KMS-11 (cell line): ENCODE results near the gene NDST1.

Experiments
- H2AFZ ChIP-seq: fragments of 200-600 bp; sonication (generic); 2 replicates; pipeline ENCODE4 v1.6.1; 2016; ENCODE audit warnings: antibody characterized with exemption, mixed run types, low read depth
- H3K27ac ChIP-seq: fragments of 200-600 bp; sonication (generic); 2 replicates; pipeline ENCODE4 v1.6.1; 2016; ENCODE audit warnings: mild to moderate bottlenecking, mixed run types
- H3K27me3 ChIP-seq: fragments of 200-600 bp; sonication (generic); 2 replicates; pipeline ENCODE4 v1.6.1; 2017; ENCODE audit warnings: mild to moderate bottlenecking, low read depth, mixed run types, moderate library complexity; ENCODE audit not compliant: insufficient read depth
- H3K36me3 ChIP-seq: fragments of 200-600 bp; sonication (generic); 2 replicates; pipeline ENCODE4 v1.6.1; 2017; ENCODE audit warnings: mild to moderate bottlenecking, mixed run types; ENCODE audit not compliant: insufficient read depth
- H3K4me1 ChIP-seq: fragments of 200-600 bp; sonication (generic); 2 replicates; pipeline ENCODE4 v1.6.1; 2016; ENCODE audit warnings: mild to moderate bottlenecking, low read depth, mixed run types; ENCODE audit not compliant: poor library complexity, severe bottlenecking
- H3K4me2 ChIP-seq: fragments of 200-600 bp; sonication (generic); 2 replicates; pipeline ENCODE4 v1.7.0; 2016; ENCODE audit warnings: mild to moderate bottlenecking, mixed run types
- H3K4me3 ChIP-seq: fragments of 200-600 bp; sonication (generic); IDR thresholded peaks from 2 replicates; pipeline ENCODE4 v1.6.1; 2017; ENCODE audit warnings: low read depth, low read length, mixed read lengths; ENCODE audit not compliant: insufficient read depth
- H3K79me2 ChIP-seq: fragments of 200-600 bp; sonication (generic); 2 replicates; pipeline ENCODE4 v1.6.1; 2016; ENCODE audit warnings: low read depth, mixed run types; ENCODE audit not compliant: insufficient read depth
- H3K9ac ChIP-seq: fragments of 200-600 bp; sonication (generic); 2 replicates; pipeline ENCODE4 v1.6.1; 2016; ENCODE audit warnings: mild to moderate bottlenecking, mixed run types
- H4K20me1 ChIP-seq: fragments of 200-600 bp; sonication (generic); 2 replicates; pipeline ENCODE4 v1.6.1; 2016; ENCODE audit warnings: mild to moderate bottlenecking, mixed run types; ENCODE audit not compliant: insufficient read depth
- TF ChIP-seq, protein P1 (sequence below): fragments of 200-600 bp; sonication (generic); conservative IDR thresholded peaks from 2 replicates; pipeline ENCODE4 v1.6.1; 2017; ENCODE audit warnings: low read depth, mild to moderate bottlenecking, antibody characterized with exemption, low read length, moderate library complexity, mixed read lengths

The NDST1 gene

DNA sequence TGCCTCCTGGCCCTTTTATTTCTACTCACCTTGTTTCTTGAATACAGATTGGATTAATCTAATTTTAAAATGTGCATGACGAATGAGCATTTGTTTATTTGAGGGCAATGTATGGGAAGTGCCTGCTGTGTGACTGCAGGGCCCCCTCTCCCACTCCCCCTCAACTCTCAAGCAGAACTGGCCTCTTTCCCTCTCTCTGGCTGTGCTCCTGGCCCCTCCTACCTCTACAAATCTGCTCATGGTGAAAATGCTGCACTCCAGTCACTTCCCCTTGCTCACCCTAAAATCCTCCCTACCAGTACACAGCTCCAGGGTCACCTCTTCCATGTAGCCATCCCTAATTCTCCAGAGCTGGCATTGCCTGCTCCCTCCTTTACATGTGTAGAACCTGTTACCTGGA is 17.2 kb upstream of the NDST1 start:
- Histone ChIP-seq H3K4me2 (no peak overlapping the region), H3K4me1 (peaks cover 16% of the 10 kb centered on the region), H3K4me3 (no peak overlapping the region), H4K20me1 (no peaks in the 10 kb centered on the region), H3K27me3 (no peaks in the 10 kb centered on the region), H3K79me2 (no peaks in the 10 kb centered on the region), H3K36me3 (no peaks in the 10 kb centered on the region), H3K9ac (no peak overlapping the region), H3K27ac (no peak overlapping the region), H2AFZ (no peak overlapping the region)
- TF ChIP-seq, protein P1, sequence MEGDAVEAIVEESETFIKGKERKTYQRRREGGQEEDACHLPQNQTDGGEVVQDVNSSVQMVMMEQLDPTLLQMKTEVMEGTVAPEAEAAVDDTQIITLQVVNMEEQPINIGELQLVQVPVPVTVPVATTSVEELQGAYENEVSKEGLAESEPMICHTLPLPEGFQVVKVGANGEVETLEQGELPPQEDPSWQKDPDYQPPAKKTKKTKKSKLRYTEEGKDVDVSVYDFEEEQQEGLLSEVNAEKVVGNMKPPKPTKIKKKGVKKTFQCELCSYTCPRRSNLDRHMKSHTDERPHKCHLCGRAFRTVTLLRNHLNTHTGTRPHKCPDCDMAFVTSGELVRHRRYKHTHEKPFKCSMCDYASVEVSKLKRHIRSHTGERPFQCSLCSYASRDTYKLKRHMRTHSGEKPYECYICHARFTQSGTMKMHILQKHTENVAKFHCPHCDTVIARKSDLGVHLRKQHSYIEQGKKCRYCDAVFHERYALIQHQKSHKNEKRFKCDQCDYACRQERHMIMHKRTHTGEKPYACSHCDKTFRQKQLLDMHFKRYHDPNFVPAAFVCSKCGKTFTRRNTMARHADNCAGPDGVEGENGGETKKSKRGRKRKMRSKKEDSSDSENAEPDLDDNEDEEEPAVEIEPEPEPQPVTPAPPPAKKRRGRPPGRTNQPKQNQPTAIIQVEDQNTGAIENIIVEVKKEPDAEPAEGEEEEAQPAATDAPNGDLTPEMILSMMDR = no peak

DNA sequence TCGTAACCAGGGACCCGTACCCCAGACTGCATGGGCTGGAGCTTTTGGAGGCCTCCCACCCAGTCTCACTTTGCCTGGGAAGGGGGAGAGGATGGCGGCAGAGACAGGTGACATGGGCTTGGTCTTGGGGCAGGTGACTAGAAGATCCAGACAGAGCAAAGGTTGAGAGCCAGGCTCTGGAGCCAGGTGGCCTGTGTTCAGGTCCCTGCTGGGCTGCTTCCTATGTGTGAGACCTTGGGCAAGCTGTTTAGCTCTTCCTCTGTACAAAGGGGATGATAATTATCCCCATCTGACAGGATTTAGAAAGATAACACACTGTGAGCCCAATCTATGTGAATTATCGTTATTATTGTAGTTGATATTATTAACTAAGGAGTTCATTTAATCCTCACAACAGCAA is 16.1 kb upstream of the NDST1 start:
- no peaks in the 10 kb centered on the region for H3K27me3 ChIP-seq
- H3K9ac ChIP-seq = no peak overlapping the region
- H4K20me1 ChIP-seq = no peaks in the 10 kb centered on the region
- H3K36me3 ChIP-seq = no peaks in the 10 kb centered on the region
- H3K4me2 ChIP-seq = no peak overlapping the region
- H3K4me1 ChIP-seq = peaks cover 16% of the 10 kb centered on the region
- no peaks in the 10 kb centered on the region for H3K79me2 ChIP-seq
- no peak overlapping the region for H2AFZ ChIP-seq
- TF ChIP-seq, protein P1 = no peak
- no peak overlapping the region for H3K27ac ChIP-seq
- no peak overlapping the region for H3K4me3 ChIP-seq

DNA sequence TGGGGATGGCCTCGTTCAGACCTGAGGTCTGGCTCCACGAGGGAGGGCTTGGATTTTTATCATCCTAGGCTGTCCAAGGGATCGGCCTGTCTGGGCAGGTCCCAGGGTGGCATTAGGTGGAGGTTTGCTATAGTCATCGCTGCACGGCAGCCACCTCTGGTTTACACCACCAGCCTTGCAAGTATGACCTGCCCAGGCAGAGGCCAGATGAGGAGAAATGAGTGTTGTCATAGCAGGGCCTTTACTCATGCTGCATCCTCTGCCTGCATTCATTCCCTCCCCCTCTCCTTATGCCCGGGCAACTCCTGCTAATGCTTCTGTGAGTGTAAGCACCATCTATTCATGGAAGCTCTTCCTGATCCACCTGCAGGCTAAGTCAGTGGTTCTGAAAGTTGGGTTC is 15.3 kb upstream of the NDST1 start:
- Histone ChIP-seq H4K20me1 (no peaks in the 10 kb centered on the region), H3K27me3 (no peaks in the 10 kb centered on the region), H3K27ac (no peak overlapping the region), H3K9ac (no peak overlapping the region), H3K4me3 (no peak overlapping the region), H3K36me3 (no peaks in the 10 kb centered on the region), H3K4me2 (no peak overlapping the region), H2AFZ (no peak overlapping the region), H3K79me2 (no peaks in the 10 kb centered on the region), H3K4me1 (peaks cover 9% of the 10 kb centered on the region)
- TF ChIP-seq, protein P1 = no peak

DNA sequence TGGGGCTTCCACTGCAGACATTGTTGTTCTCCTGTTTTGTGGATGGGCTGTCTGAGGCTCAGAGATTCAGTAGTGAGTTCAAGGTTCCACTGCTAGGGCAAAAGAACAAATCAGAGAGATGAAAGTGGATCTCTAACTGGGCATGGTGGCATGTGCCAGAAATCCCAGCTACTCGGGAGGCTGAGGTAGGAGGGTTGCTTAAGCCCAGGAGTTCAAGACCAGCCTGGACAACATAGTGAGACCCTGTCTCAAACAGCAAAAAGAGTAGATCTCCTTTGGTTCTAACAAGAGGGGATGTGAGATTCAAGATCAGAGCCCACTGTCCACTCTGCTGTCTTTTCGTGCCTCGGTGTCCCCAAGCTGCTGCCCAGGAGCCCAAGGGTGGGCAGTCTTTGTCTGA is 11.8 kb upstream of the NDST1 start:
- Histone ChIP-seq H3K4me2 (no peak overlapping the region), H3K4me1 (no peaks in the 10 kb centered on the region), H3K36me3 (no peaks in the 10 kb centered on the region), H2AFZ (no peak overlapping the region), H3K9ac (no peak overlapping the region), H3K27ac (no peak overlapping the region), H3K4me3 (no peak overlapping the region), H4K20me1 (no peaks in the 10 kb centered on the region), H3K27me3 (no peaks in the 10 kb centered on the region), H3K79me2 (no peaks in the 10 kb centered on the region)
- TF ChIP-seq, protein P1 = no peak
